K562 (cell line): ENCODE results near the gene ELK1. TPM values are rescaled to one million over a fixed set of nuclear protein-coding genes. Genes with fewer than 3 reads are reported as not detected.

ENCODE experiments used
- ATAC-seq: fragments of 200-7000 bp; cut with Tn5 transposase; 3 replicates; pipeline ENCODE4 v1.9.1; 2020; ENCODE audit warnings: moderate library complexity
- BruUV-seq: library from RNA; stranded (reverse); fragments of 400-500 nt; replicated peaks from 2 replicates; lab custom pipeline; 2021; lab: Mats Ljungman, UMichigan
- CTCF ChIA-PET: fragments of 300-600 bp; formaldehyde crosslinking; extraction: SDS; loops from one replicate; lab custom pipeline; 2021; ENCODE audit warnings: low intra/inter-chr PET ratio; lab: Yijun Ruan, JAX
- POLR2A ChIA-PET: fragments of 300-600, 350-650 bp; sonication (Branson Sonifier 250); formaldehyde crosslinking; extraction: SDS; loops from one replicate; lab custom pipeline; 2021; ENCODE audit warnings: antibody characterized with exemption, inconsistent platforms; lab: Yijun Ruan, JAX
- DNase-seq, 4 experiments: peaks; one replicate each; pipeline versions ENCODE4 v3.0.0 to v3.0.0-alpha.2; 2011 to 2018; ENCODE audit warnings: low spot score in 3 of 4, mixed read lengths in 3 of 4; ENCODE audit errors: extremely low read depth in 1 of 4
- FAIRE-seq: peaks from 2 replicates; lab custom pipeline; 2011; peaks lifted over from hg19 to GRCh38; lab: Jason Lieb, UNC
- H2AFZ ChIP-seq: 2 replicates; pipeline ENCODE4 v1.6.0; 2011; ENCODE audit warnings: low read depth, low read length, control low read depth, inconsistent platforms
- H3K27ac ChIP-seq: fragments of 200-600 bp; 3 replicates; pipeline ENCODE4 v1.8.0; 2011; ENCODE audit warnings: low read depth, mild to moderate bottlenecking, control low read depth, inconsistent platforms, low read length, moderate library complexity, mixed read lengths; ENCODE audit errors: extremely low read depth
- H3K27me3 ChIP-seq, 2 experiments: fragments of 300-600 bp in 1 of 2; 2 replicates in 1 of 2; 3 replicates in 1 of 2; pipeline versions ENCODE4 v1.6.0 to v1.8.0; 2011; ENCODE audit warnings: inconsistent platforms in 2 of 2, low read length in 2 of 2, mild to moderate bottlenecking in 1 of 2, mixed read lengths in 1 of 2, moderate library complexity in 1 of 2; ENCODE audit not compliant: control insufficient read depth in 2 of 2, insufficient read depth in 2 of 2
- H3K36me3 ChIP-seq: fragments of 300-600 bp; 3 replicates; pipeline ENCODE4 v1.8.0; 2011; ENCODE audit warnings: mild to moderate bottlenecking, low read length, inconsistent platforms; ENCODE audit not compliant: control insufficient read depth, insufficient read depth
- H3K4me1 ChIP-seq, 2 experiments: fragments of 200-600 bp in 1 of 2; replicated peaks in 1 of 2; 2 replicates in 1 of 2; 3 replicates in 1 of 2; pipeline versions ENCODE4 v1.5.1 to v1.8.0; 2011; ENCODE audit warnings: inconsistent platforms in 2 of 2, low read length in 2 of 2, mild to moderate bottlenecking in 1 of 2, mixed read lengths in 1 of 2, moderate library complexity in 1 of 2; ENCODE audit not compliant: control insufficient read depth in 2 of 2, insufficient read depth in 2 of 2
- H3K4me2 ChIP-seq: 2 replicates; pipeline ENCODE4 v1.6.1; 2011; ENCODE audit warnings: low read length, control low read depth, inconsistent platforms, mixed read lengths; ENCODE audit not compliant: insufficient read depth
- H3K4me3 ChIP-seq: fragments of 200-600 bp; sonication (generic), shearing (Covaris generic); 2 replicates; pipeline ENCODE4 v1.5.1; 2016; ENCODE audit warnings: control low read depth, inconsistent platforms
- H3K79me2 ChIP-seq: fragments of 200-600 bp; 3 replicates; pipeline ENCODE4 v1.8.0; 2011; ENCODE audit warnings: low read length, inconsistent platforms; ENCODE audit not compliant: control insufficient read depth, insufficient read depth
- H3K9ac ChIP-seq, 2 experiments: 2 replicates each; pipeline versions ENCODE4 v1.6.0 to v1.6.1; 2011; ENCODE audit warnings: low read depth in 2 of 2, low read length in 2 of 2, control low read depth in 1 of 2, inconsistent platforms in 1 of 2, mild to moderate bottlenecking in 1 of 2, mixed read lengths in 1 of 2; ENCODE audit not compliant: insufficient read depth in 1 of 2
- H3K9me1 ChIP-seq: one replicate; pipeline ENCODE4 v1.6.0; 2011; ENCODE audit warnings: inconsistent platforms, mild to moderate bottlenecking, low read length, moderate library complexity; ENCODE audit not compliant: control insufficient read depth, insufficient read depth
- H3K9me3 ChIP-seq: replicated peaks from 2 replicates; pipeline ENCODE4 v1.5.1; 2011; ENCODE audit warnings: low read depth, low read length, inconsistent platforms; ENCODE audit not compliant: control insufficient read depth, insufficient read depth
- H4K20me1 ChIP-seq: replicated peaks from 2 replicates; pipeline ENCODE4 v1.6.1; 2011; ENCODE audit warnings: low read length, inconsistent platforms, mixed read lengths; ENCODE audit not compliant: control insufficient read depth, insufficient read depth
- ASH1L ChIP-seq: fragments of 450-650 bp; IDR thresholded peaks from 2 replicates; pipeline ENCODE4 v1.6.1; 2018; ENCODE audit warnings: borderline replicate concordance, mild to moderate bottlenecking, low read depth; ENCODE audit not compliant: partially characterized antibody
- CEBPB ChIP-seq: fragments of 450-650 bp; IDR thresholded peaks from 2 replicates; pipeline ENCODE4 v1.6.1; 2016; ENCODE audit warnings: missing genetic modification characterization, missing compliant biosample characterization
- CEBPG ChIP-seq, 3 experiments: fragments of 200-800 bp in 1 of 3; sonication (Bioruptor generic) in 1 of 3; sonication (generic) in 1 of 3; formaldehyde crosslinking in 1 of 3; IDR thresholded peaks in 2 of 3; conservative IDR thresholded peaks in 1 of 3; 2 replicates each; pipeline versions ENCODE4 v1.6.1 to v1.8.0; 2016 to 2022; ENCODE audit warnings: missing compliant biosample characterization in 2 of 3, missing genetic modification characterization in 2 of 3, mild to moderate bottlenecking in 1 of 3, missing genetic modification reagents in 1 of 3
- CREBBP ChIP-seq: IDR thresholded peaks from one replicate; pipeline ENCODE4 v1.6.1; 2012; ENCODE audit warnings: low read depth, mild to moderate bottlenecking, control low read depth, inconsistent platforms, low read length
- DDX20 ChIP-seq: fragments of 450-650 bp; IDR thresholded peaks from 2 replicates; pipeline ENCODE4 v1.6.1; 2016; ENCODE audit warnings: missing genetic modification characterization, low read depth, mild to moderate bottlenecking, missing compliant biosample characterization, moderate library complexity
- ERF ChIP-seq: fragments of 450-650 bp; formaldehyde crosslinking; IDR thresholded peaks from 2 replicates; pipeline ENCODE4 v1.4.0; 2020; ENCODE audit warnings: mild to moderate bottlenecking, mixed read lengths
- GTF2E2 ChIP-seq: fragments of 200-800 bp; sonication (Bioruptor generic); IDR thresholded peaks from 2 replicates; pipeline ENCODE4 v1.6.1; 2016; ENCODE audit warnings: missing genetic modification characterization, missing compliant biosample characterization
- MTA3 ChIP-seq: fragments of 450-650 bp; formaldehyde crosslinking; IDR thresholded peaks from 2 replicates; pipeline ENCODE4 v1.6.1; 2017; ENCODE audit warnings: mild to moderate bottlenecking, borderline replicate concordance
- POLR2AphosphoS2 ChIP-seq: IDR thresholded peaks from 2 replicates; pipeline ENCODE4 v1.6.1; 2012; ENCODE audit warnings: low read length, improper control_type of control experiment
- POLR2H ChIP-seq: IDR thresholded peaks from 2 replicates; pipeline ENCODE4 v1.6.1; 2016; ENCODE audit warnings: missing genetic modification characterization, low read depth, mild to moderate bottlenecking, control low read depth, missing compliant biosample characterization, moderate library complexity
- ZNF282 ChIP-seq: sonication (generic); formaldehyde crosslinking; IDR thresholded peaks from 2 replicates; pipeline ENCODE4 v1.8.1; 2023; ENCODE audit warnings: missing genetic modification reagents
- ZNF347 ChIP-seq: fragments of 450-650 bp; formaldehyde crosslinking; IDR thresholded peaks from 2 replicates; pipeline ENCODE4 v1.4.0; 2020; ENCODE audit warnings: low read depth, mild to moderate bottlenecking, moderate library complexity
- WGBS: fragments of 100-300 bp; shearing (Covaris generic); methylation state at CpG from one replicate; pipeline ENCODE4 v1.1.6; 2016; ENCODE audit warnings: low coverage, mixed read lengths; ENCODE audit not compliant: insufficient coverage; ENCODE audit errors: missing lambda C conversion rate; 5-methylcytosine and 5-hydroxymethylcytosine counted together
- in situ Hi-C: fragments of 300-500 bp; cut with MboI; formaldehyde crosslinking; loops from 4 replicates; pipeline ENCODE4 v1.15.0; 2018; ENCODE audit warnings: inconsistent platforms, mixed read lengths
- intact Hi-C: fragments of 100-400 bp; cut with micrococcal nuclease; formaldehyde crosslinking; loops from 2 replicates; pipeline ENCODE4 v1.14.2; 2022
- polyA plus RNA-seq, 8 experiments: library from polyadenylated mRNA; depleted of rRNA in 4 of 8; stranded (reverse) in 5 of 8; unstranded in 3 of 8; fragments of >200 nt; fragmentation: Nextera tagmentation in 2 of 8; fragmentation: Illumina TruSeq in 1 of 8; extraction: Ambion mirVana in 2 of 8; extraction: Trizol in 1 of 8; gene quantifications; 2 replicates each; pipeline versions ENCODE4 v1.2.1 to v1.2.3, GENCODE V29; 2011 to 2014; ENCODE audit warnings: inconsistent platforms in 1 of 8, missing spikeins in 1 of 8
- total RNA-seq, 7 experiments: library from RNA; depleted of rRNA in 6 of 7; stranded (reverse); fragments of >200 nt in 6 of 7; fragmentation: Illumina TruSeq in 2 of 7; extraction: Trizol in 2 of 7; gene quantifications; 2 replicates each; pipeline versions ENCODE4 v1.2.1 to v1.2.3, GENCODE V29; 2011 to 2021; ENCODE audit warnings: low replicate concordance in 1 of 7

The ELK1 gene
- total and polyA plus RNA-seq, 9 of the 15 experiments (the other 6 are each of a cell fraction or from before 2014, with no cell fraction given), result 4.4 to 74.9 (median 26.5) TPM

GRCh38 chrX:47611489-47611888 is 38.9 kb downstream of the ELK1 start:
- in situ Hi-C loops (no loop called here), intact Hi-C loops (no loop called here)
- TF ChIP-seq CEBPB (tag) (peak; percentile 37; the same call in 1 of the 2 replicates), POLR2AphosphoS2 (no peak), CEBPG (CRISPR knock-in tag; IDR thresholded peaks at IDR 0.05) (no peak), CEBPG (tag; conservative IDR thresholded peaks at IDR 0.05 in 1 of 2, IDR thresholded peaks at IDR 0.05 in 1 of 2) (0 out of 4 replicates have a peak, but pooled peaks of 1 of the 2 experiments have one; percentile 18)
- ATAC-seq (no peak), FAIRE-seq (no peak), DNase-seq (no peak)
- H3K36me3 ChIP-seq, result no peaks in the 10 kb centered on the region
- H3K79me2 ChIP-seq, result no peaks in the 10 kb centered on the region
- no peak overlapping the region for H3K4me2 ChIP-seq
- no peak overlapping the region for H3K27ac ChIP-seq
- peaks cover 7% of the 10 kb centered on the region in 2 experiments; a peak in 4 of 5 replicates for H3K4me1 ChIP-seq
- no peak overlapping the region for H2AFZ ChIP-seq
- no TSS peak for BruUV-seq
- no peak overlapping the region for H3K4me3 ChIP-seq
- 0 out of 2 replicates have a peak, but pooled peaks cover 2% of the 10 kb centered on the region for H3K9me3 ChIP-seq
- 14% methylated on average over 2 of the region's 2 CpGs for WGBS
- no peaks in the 10 kb centered on the region for H4K20me1 ChIP-seq
- peaks cover 0 to 14% of the 10 kb centered on the region in 2 experiments; a peak in 3 of 5 replicates for H3K27me3 ChIP-seq
- H3K9ac ChIP-seq, result no peak overlapping the region
- ChIA-PET CTCF (no interaction called here), POLR2A (no interaction called here)
- no peaks in the 10 kb centered on the region for H3K9me1 ChIP-seq

DNA sequence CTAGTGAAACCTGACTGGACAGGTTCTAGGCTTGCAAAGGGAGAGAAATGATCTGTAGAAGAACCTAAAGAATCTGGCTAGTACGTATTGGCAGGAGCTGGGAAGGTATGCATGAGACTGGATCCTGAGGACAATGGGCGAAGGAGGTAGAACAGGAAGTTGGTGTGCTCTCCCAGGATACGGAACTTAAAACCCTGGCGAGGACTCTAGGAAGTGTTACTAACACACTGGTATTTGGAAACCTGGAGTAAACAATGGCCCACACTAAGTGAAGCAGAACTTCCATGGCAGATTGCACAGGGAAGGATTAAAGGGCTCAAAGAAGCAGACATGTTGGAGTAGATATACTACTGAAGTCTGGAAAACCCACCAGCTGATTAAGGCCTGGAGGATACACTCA is 39.9 kb downstream of the ELK1 start:
- POLR2A ChIA-PET, result interaction anchor here (0.7 to 1.0 kb wide), 2 partner anchors 13 to 15 kb away, joined by 3 to 4 read pairs; no protein-coding TSS in a partner anchor

More for the DNA sequence above, 39.9 kb downstream of the ELK1 start:
- H2AFZ ChIP-seq, result no peak overlapping the region
- H3K4me1 ChIP-seq, result peaks cover 7% of the 10 kb centered on the region in 2 experiments; a peak in 4 of 5 replicates
- H3K4me2 ChIP-seq, result no peak overlapping the region
- H3K27me3 ChIP-seq, result peaks cover 0 to 14% of the 10 kb centered on the region in 2 experiments; a peak in 2 of 5 replicates
- H3K4me3 ChIP-seq, result no peak overlapping the region
- H3K9me1 ChIP-seq, result no peaks in the 10 kb centered on the region
- H3K9me3 ChIP-seq, result 0 out of 2 replicates have a peak, but pooled peaks cover 2% of the 10 kb centered on the region
- BruUV-seq, result no TSS peak
- no peaks in the 10 kb centered on the region for H4K20me1 ChIP-seq
- no peaks in the 10 kb centered on the region for H3K36me3 ChIP-seq
- H3K9ac ChIP-seq, result no peak overlapping the region
- intact Hi-C loops (no loop called here), in situ Hi-C loops (no loop called here)
- 45% methylated on average over 3 of the region's 4 CpGs for WGBS
- no peak overlapping the region for H3K27ac ChIP-seq
- ATAC-seq (no peak), DNase-seq (no peak), FAIRE-seq (no peak)
- no peaks in the 10 kb centered on the region for H3K79me2 ChIP-seq
- CTCF ChIA-PET, result no interaction called here
- no peak for TF ChIP-seq GTF2E2 (tag)
- no peak for TF ChIP-seq MTA3
- TF ChIP-seq CREBBP, result no peak
- no peak for TF ChIP-seq POLR2H (tag)
- TF ChIP-seq ERF (CRISPR knock-in tag), result no peak
- no peak for TF ChIP-seq ZNF282
- TF ChIP-seq ZNF347 (CRISPR knock-in tag), result no peak
- TF ChIP-seq DDX20 (tag), result no peak
- TF ChIP-seq ASH1L, result no peak
